Nephron progenitor cell (in vitro differentiated cells): ENCODE measurements around the gene ITGB2.
A peak's percentile ranks its signal among the peaks of the same experiment; 100 is the strongest.

Source experiments
- DNase-seq: peaks from one replicate; pipeline ENCODE4 v3.0.0; 2021
- H3K27ac Mint-ChIP-seq: 2 replicates; pipeline ENCODE4 v1.8.0; 2021; ENCODE audit warnings: mild to moderate bottlenecking, moderate library complexity, mixed read lengths
- H3K27me3 Mint-ChIP-seq: 2 replicates; pipeline ENCODE4 v1.8.0; 2021; ENCODE audit warnings: mild to moderate bottlenecking, low read depth, mixed read lengths; ENCODE audit not compliant: poor library complexity
- H3K36me3 Mint-ChIP-seq: 2 replicates; pipeline ENCODE4 v1.8.0; 2021; ENCODE audit warnings: low read depth, mixed read lengths
- H3K4me1 Mint-ChIP-seq: 2 replicates; pipeline ENCODE4 v1.8.0; 2021; ENCODE audit warnings: mixed read lengths
- H3K4me3 Mint-ChIP-seq: 2 replicates; pipeline ENCODE4 v1.8.0; 2021; ENCODE audit warnings: mild to moderate bottlenecking, moderate library complexity, mixed read lengths
- H3K9me3 Mint-ChIP-seq: 2 replicates; pipeline ENCODE4 v1.8.0; 2021; ENCODE audit warnings: mild to moderate bottlenecking, moderate library complexity, mixed read lengths
- TF ChIP-seq, protein P1 (sequence below): fragments of 200-600 bp; sonication (generic); IDR thresholded peaks from 2 replicates; pipeline ENCODE4 v1.5.0; 2021; ENCODE audit warnings: antibody characterized with exemption

Gene ITGB2

DNA sequence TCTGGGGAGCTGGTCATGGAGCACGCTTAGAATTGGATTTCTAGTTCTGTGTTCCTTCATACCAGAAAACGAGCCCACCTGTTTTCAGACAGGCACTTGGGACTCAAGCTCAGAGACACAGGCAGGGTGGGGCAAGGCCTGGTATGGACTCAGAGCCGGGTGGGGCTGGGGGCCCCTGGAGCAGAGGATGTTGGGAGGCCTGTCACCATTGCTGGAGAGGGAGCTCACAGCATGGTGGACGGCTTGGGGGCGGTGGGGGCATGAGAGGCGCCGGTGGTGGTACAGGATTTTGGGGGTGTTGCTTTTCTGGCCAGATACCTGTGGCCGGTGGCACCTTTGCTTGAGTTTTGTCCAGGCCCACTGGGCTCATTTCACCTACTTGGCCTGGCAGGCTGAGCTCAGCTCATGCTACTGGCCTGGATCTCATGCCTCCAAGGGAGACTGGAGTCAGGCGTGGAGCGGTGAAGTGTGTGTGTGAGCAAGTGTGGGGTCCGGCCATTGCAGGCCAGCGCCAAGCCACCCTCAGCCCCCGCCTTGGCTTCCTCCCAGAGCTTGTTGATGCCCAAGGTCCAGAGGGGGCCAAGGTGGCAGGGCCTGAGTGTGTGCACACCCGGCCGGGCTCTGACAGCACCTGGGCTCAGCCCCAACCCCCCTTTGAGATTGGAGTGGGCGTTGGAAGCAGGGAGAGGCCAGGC is 27.9 kb upstream of the ITGB2 start:
- TF ChIP-seq, protein P1, sequence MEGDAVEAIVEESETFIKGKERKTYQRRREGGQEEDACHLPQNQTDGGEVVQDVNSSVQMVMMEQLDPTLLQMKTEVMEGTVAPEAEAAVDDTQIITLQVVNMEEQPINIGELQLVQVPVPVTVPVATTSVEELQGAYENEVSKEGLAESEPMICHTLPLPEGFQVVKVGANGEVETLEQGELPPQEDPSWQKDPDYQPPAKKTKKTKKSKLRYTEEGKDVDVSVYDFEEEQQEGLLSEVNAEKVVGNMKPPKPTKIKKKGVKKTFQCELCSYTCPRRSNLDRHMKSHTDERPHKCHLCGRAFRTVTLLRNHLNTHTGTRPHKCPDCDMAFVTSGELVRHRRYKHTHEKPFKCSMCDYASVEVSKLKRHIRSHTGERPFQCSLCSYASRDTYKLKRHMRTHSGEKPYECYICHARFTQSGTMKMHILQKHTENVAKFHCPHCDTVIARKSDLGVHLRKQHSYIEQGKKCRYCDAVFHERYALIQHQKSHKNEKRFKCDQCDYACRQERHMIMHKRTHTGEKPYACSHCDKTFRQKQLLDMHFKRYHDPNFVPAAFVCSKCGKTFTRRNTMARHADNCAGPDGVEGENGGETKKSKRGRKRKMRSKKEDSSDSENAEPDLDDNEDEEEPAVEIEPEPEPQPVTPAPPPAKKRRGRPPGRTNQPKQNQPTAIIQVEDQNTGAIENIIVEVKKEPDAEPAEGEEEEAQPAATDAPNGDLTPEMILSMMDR, result no peak
- Mint-ChIP-seq H3K4me3 (no peak overlapping the region), H3K36me3 (peaks cover 21% of the 10 kb centered on the region), H3K9me3 (no peaks in the 10 kb centered on the region), H3K27ac (no peak overlapping the region), H3K4me1 (no peaks in the 10 kb centered on the region), H3K27me3 (no peaks in the 10 kb centered on the region)
- DNase-seq, result no peak

DNA sequence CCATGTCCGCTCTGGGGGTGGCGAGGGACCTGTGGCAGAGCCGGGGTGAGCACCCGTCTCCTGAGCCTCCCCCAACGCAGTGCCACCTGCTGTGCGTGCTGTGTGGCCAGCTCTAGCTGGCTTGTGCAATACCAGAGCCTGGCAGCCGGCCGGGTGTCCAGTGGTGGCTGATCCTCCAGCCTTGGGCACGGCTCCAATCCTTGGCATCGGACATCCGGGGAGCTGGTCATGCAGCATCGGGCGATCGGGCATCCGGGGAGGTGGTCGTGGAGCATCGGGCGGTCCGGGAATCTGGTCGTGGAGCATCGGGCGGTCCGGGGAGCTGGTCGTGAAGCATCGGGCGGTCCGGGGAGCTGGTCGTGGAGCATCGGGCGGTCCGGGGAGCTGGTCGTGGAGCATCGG is 27.2 kb upstream of the ITGB2 start:
- Mint-ChIP-seq H3K4me1 (no peaks in the 10 kb centered on the region), H3K27me3 (no peaks in the 10 kb centered on the region), H3K27ac (no peak overlapping the region), H3K36me3 (peaks cover 21% of the 10 kb centered on the region), H3K9me3 (no peaks in the 10 kb centered on the region), H3K4me3 (no peak overlapping the region)
- TF ChIP-seq, protein P1, result no peak
- no peak for DNase-seq

DNA sequence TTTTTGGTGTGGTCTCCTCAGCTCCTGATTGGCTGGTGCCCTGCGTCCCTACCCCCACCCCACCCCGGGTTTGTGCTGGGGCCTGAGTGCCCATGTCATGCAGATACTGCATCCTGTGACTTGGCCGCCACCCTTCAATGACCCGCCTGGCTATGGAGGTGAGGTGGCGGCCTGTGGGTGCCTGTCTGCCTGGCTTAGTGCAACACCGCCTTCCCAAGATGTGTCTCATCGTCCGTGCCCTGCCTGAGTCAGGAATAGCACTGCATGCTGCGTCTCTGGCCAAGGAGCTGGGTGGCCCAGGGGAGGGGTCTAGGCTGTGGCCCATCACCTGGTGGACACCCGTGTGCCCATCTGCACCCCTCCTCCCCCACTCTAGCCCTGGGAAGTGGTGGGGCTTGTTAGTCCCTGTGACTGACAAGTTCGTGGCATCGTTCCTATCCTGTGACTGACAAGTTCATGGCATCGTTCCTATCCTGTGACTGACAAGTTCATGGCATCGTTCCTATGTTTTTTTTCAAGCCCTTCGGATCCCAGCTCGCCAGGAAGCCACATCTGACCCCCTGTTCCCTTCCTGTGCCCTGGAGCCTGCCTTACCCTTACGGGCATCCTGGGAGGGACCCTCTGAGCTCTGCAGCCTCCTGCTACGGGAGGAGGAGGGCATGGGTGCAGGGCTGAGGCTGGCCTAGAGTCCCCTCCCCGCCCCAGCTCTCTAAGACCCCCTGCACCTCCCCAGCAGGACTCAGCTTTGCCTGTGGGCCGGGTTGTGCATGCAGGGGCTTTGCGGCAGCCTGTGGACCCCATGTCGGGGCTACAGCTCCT is 26.6 kb upstream of the ITGB2 start:
- TF ChIP-seq, protein P1, result no peak

DNA sequence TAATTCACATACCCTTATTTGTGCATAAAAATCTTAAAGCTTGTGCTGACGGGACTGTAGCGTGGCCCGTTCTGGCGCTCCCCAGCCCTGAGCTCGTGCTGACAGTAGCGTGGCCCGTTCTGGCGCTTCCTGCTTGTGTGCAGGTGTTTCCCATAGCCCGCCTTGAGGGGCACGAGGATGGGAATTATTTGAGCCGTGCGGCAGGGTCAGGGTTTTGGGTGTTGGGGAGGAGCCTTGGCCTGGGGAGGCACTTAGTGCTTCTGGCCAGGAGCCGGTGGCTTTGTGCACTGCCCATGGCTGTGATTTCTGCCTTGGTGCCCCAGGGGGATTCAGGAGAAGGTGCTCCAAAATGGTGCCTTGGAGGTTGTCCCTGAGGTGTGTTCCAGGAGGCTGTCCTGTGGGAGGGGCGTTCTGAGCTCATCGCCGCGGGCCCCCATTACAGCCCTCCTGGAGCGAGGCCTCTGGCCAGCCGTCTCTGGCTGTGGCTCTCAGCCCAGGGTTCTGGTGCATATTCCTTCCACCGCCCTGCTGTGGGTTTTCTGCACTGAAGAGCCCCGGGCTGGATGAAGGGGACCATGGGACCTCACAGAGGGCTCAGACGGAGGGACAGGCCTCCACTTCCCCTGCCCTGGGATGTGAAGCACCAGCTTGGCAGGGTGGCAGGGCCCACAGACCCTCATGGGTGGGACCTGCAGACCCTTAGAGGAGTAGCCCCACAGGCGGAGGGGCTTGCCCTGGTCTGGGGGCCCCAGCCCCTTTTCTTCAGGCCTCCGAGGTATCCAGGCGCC is 25.7 kb upstream of the ITGB2 start:
- TF ChIP-seq, protein P1, result no peak
- H3K9me3 Mint-ChIP-seq, result no peaks in the 10 kb centered on the region
- no peak overlapping the region for H3K4me3 Mint-ChIP-seq
- peaks cover 26% of the 10 kb centered on the region for H3K36me3 Mint-ChIP-seq
- H3K27me3 Mint-ChIP-seq, result no peaks in the 10 kb centered on the region
- no peak for DNase-seq
- peaks cover 12% of the 10 kb centered on the region for H3K4me1 Mint-ChIP-seq
- H3K27ac Mint-ChIP-seq, result no peak overlapping the region

More for the DNA sequence above, 26.6 kb upstream of the ITGB2 start:
- no peak for DNase-seq
- Mint-ChIP-seq H3K27ac (no peak overlapping the region), H3K9me3 (no peaks in the 10 kb centered on the region), H3K4me3 (no peak overlapping the region), H3K4me1 (peaks cover 3% of the 10 kb centered on the region), H3K27me3 (no peaks in the 10 kb centered on the region), H3K36me3 (peaks cover 23% of the 10 kb centered on the region)

DNA sequence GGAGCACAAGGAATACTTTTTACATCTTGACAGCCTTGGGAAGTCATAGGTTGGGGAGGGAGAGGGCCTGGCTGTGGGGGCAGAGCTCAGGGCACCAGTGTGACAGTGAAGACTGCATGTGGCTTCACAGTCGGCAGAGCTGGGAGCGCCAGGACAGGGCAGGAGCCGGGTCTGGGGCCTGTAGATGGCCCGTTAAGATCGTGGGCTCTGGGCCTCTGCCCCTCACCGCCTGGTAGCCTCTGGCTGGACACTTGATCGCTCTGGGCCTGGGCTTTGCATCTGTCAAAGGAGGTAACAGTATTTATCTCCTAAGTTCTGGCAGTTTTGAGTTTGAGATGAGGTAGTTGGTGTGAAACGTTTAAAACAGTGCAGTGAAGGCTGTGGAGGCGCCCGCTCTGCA is 23.9 kb upstream of the ITGB2 start:
- Mint-ChIP-seq H3K4me1 (peaks cover 24% of the 10 kb centered on the region), H3K9me3 (no peaks in the 10 kb centered on the region), H3K27ac (peak overlapping the region; percentile 42), H3K27me3 (peaks cover 3% of the 10 kb centered on the region), H3K4me3 (peak overlapping the region; percentile 50), H3K36me3 (peaks cover 26% of the 10 kb centered on the region)
- no peak for DNase-seq
- TF ChIP-seq, protein P1, result no peak
